ENCODE measurements around the gene HRCT1. TPM values are rescaled to one million over a fixed set of nuclear protein-coding genes. Genes with fewer than 3 reads are reported as not detected.

The HRCT1 gene
- total RNA-seq, 1 experiment from 2014 or later = not detected

DNA sequence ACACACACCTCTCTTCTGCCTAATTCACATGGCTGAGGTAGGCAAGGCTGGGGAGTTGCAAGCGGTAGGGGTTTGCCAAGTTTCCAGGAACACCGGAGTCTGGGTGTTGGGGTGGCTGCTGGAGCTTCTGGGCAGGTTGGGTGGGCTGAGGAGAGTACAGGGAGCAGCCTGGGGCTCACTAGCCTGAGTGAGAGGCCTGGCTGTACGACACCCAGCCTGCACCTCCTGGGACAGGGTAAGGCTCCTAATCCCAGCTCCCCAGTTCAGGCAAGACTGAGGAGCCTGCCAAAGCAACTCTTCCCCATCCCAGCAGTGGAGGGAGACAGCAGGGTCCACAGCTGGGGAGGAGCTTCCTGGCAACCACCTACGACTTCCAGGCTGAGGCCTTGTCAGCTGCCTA lies 11.3 kb downstream of the HRCT1 start:
- H3K4me1 ChIP-seq (ENCODE audit: insufficient read depth, low read length, poor library complexity, severe bottlenecking) = peaks cover 4% of the 10 kb centered on the region
- POLR2A ChIA-PET (ENCODE audit: low non-redundant PET) = no interaction called here
- H3K36me3 ChIP-seq (ENCODE audit: insufficient read depth, low read length, poor library complexity, severe bottlenecking) = no peaks in the 10 kb centered on the region
- H3K27me3 ChIP-seq (replicated peaks; ENCODE audit: insufficient read depth, low read depth, low read length, poor library complexity) = no peaks in the 10 kb centered on the region
- no peak for DNase-seq (ENCODE audit: low spot score)
- TF ChIP-seq, protein P1, sequence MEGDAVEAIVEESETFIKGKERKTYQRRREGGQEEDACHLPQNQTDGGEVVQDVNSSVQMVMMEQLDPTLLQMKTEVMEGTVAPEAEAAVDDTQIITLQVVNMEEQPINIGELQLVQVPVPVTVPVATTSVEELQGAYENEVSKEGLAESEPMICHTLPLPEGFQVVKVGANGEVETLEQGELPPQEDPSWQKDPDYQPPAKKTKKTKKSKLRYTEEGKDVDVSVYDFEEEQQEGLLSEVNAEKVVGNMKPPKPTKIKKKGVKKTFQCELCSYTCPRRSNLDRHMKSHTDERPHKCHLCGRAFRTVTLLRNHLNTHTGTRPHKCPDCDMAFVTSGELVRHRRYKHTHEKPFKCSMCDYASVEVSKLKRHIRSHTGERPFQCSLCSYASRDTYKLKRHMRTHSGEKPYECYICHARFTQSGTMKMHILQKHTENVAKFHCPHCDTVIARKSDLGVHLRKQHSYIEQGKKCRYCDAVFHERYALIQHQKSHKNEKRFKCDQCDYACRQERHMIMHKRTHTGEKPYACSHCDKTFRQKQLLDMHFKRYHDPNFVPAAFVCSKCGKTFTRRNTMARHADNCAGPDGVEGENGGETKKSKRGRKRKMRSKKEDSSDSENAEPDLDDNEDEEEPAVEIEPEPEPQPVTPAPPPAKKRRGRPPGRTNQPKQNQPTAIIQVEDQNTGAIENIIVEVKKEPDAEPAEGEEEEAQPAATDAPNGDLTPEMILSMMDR (conservative IDR thresholded peaks at IDR 0.05; ENCODE audit: low read depth, low read length) = no peak
- TF ChIP-seq EZH2 (IDR thresholded peaks at IDR 0.05; ENCODE audit: borderline replicate concordance, low read depth, low read length, poor library complexity, severe bottlenecking) = no peak
- CTCF ChIA-PET = no interaction called here
- no peak overlapping the region for H3K27ac ChIP-seq (ENCODE audit: low read depth, low read length, poor library complexity, severe bottlenecking)
- no TSS peak for BruUV-seq (replicated peaks)
- H3K4me3 ChIP-seq (ENCODE audit: low read depth, low read length, poor library complexity, severe bottlenecking) = no peak overlapping the region
- no peaks in the 10 kb centered on the region for H3K9me3 ChIP-seq (ENCODE audit: low read depth, low read length, poor library complexity, severe bottlenecking)
- intact Hi-C loops (cut with micrococcal nuclease; ENCODE audit: unreplicated experiment) = no loop called here

DNA sequence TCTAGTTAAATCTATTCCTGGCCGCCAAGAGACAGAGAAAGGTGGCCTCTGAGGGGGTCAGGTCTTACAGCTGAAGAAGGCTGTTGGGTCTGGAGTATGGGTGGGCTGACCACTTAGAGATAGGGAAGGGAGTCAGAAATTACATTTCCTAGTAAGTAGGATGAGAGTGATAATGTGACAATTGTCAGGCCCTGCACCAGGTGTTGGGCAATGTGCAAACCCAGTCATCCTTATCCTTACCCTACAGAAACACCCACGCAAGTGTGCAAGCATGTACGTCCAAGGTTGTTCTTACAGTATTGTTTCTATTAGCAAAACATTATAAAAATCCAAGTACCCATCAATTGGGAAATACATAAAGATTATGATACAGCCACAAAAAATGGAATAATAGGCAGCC lies 12.8 kb downstream of the HRCT1 start:
- no TSS peak for BruUV-seq (replicated peaks)
- no peak for DNase-seq (ENCODE audit: low spot score)
- TF ChIP-seq, protein P1 (conservative IDR thresholded peaks at IDR 0.05; ENCODE audit: low read depth, low read length) = no peak
- TF ChIP-seq EZH2 (IDR thresholded peaks at IDR 0.05; ENCODE audit: borderline replicate concordance, low read depth, low read length, poor library complexity, severe bottlenecking) = no peak
- intact Hi-C loops (cut with micrococcal nuclease; ENCODE audit: unreplicated experiment) = no loop called here
- no peaks in the 10 kb centered on the region for H3K9me3 ChIP-seq (ENCODE audit: low read depth, low read length, poor library complexity, severe bottlenecking)
- H3K27ac ChIP-seq (ENCODE audit: low read depth, low read length, poor library complexity, severe bottlenecking) = no peak overlapping the region
- H3K36me3 ChIP-seq (ENCODE audit: insufficient read depth, low read length, poor library complexity, severe bottlenecking) = no peaks in the 10 kb centered on the region
- CTCF ChIA-PET = no interaction called here
- no peaks in the 10 kb centered on the region for H3K27me3 ChIP-seq (replicated peaks; ENCODE audit: insufficient read depth, low read depth, low read length, poor library complexity)
- peaks cover 4% of the 10 kb centered on the region for H3K4me1 ChIP-seq (ENCODE audit: insufficient read depth, low read length, poor library complexity, severe bottlenecking)
- POLR2A ChIA-PET (ENCODE audit: low non-redundant PET) = no interaction called here
- H3K4me3 ChIP-seq (ENCODE audit: low read depth, low read length, poor library complexity, severe bottlenecking) = no peak overlapping the region

DNA sequence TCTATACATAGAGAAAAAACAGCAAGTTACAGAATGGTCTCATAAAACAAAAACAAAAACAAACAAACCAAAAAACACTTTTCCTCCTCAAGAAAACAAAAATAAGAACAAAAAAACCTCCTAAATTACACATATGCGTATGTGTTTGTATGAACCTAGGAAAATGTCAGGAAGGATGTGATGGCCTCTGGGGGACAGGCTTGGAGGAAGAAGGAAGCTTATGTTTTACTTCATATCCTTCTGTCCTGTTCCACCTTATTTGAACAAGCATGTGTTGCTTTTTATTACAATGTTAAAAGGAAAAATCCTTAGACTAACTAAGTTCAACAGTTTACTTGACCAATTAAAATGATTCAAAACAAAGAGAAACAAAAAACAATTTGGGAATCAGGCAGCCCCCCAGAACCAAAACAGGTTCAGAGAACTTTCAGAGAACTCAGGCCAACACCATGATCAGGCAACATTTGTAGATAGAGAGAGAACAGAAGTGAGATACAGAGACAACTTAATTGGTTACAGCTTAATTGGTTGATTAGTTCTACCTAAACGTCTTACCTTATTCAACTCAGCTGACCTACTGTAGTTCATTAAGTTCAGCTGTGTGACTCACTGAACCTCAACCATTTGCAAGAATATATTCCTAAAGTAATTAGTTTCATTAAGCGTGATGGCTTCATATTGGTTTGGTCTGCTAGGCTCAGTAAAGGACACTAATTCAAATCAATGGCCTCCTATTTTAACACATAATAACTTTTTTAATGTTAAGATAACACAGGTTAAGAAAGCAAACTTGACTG lies 13.4 kb downstream of the HRCT1 start:
- CTCF ChIA-PET = interaction anchor here (0.5 kb wide), 1 partner anchor 71 kb away, joined by 5 read pairs; no protein-coding TSS in a partner anchor

More for the DNA sequence above, 13.4 kb downstream of the HRCT1 start:
- H3K4me3 ChIP-seq (ENCODE audit: low read depth, low read length, poor library complexity, severe bottlenecking) = no peak overlapping the region
- no peak for DNase-seq (ENCODE audit: low spot score)
- POLR2A ChIA-PET (ENCODE audit: low non-redundant PET) = no interaction called here
- TF ChIP-seq EZH2 (IDR thresholded peaks at IDR 0.05; ENCODE audit: borderline replicate concordance, low read depth, low read length, poor library complexity, severe bottlenecking) = no peak
- TF ChIP-seq, protein P1 (conservative IDR thresholded peaks at IDR 0.05; ENCODE audit: low read depth, low read length) = no peak
- no peaks in the 10 kb centered on the region for H3K9me3 ChIP-seq (ENCODE audit: low read depth, low read length, poor library complexity, severe bottlenecking)
- no peak overlapping the region for H3K27ac ChIP-seq (ENCODE audit: low read depth, low read length, poor library complexity, severe bottlenecking)
- peaks cover 4% of the 10 kb centered on the region for H3K4me1 ChIP-seq (ENCODE audit: insufficient read depth, low read length, poor library complexity, severe bottlenecking)
- H3K27me3 ChIP-seq (replicated peaks; ENCODE audit: insufficient read depth, low read depth, low read length, poor library complexity) = no peaks in the 10 kb centered on the region
- no TSS peak for BruUV-seq (replicated peaks)
- no peaks in the 10 kb centered on the region for H3K36me3 ChIP-seq (ENCODE audit: insufficient read depth, low read length, poor library complexity, severe bottlenecking)
- intact Hi-C loops (cut with micrococcal nuclease; ENCODE audit: unreplicated experiment) = no loop called here
